Mucosa of descending colon (tissue), 3 donors: ENCODE data around the gene FZR1. TPM values are rescaled to one million over a fixed set of nuclear protein-coding genes. Genes with fewer than 3 reads are reported as not detected.
A peak's percentile ranks its signal among the peaks of the same experiment; 100 is the strongest.

Experiments
- ATAC-seq: fragments of 200-7000 bp; cut with Tn5 transposase; one replicate; pipeline ENCODE4 v1.9.1; 2020; ENCODE audit warnings: mild to moderate bottlenecking, moderate library complexity
- DNase-seq, 3 donors: peaks; one replicate each; pipeline ENCODE4 v3.0.0-alpha.2; 2020
- H3K36me3 ChIP-seq: fragments of 200-600 bp; one replicate; pipeline ENCODE4 v1.8.0; 2021; ENCODE audit warnings: low read depth, mild to moderate bottlenecking
- H3K4me1 ChIP-seq: fragments of 200-600 bp; one replicate; pipeline ENCODE4 v1.8.0; 2021; ENCODE audit warnings: low read depth, mild to moderate bottlenecking
- H3K4me3 ChIP-seq: fragments of 200-600 bp; one replicate; pipeline ENCODE4 v1.8.0; 2021; ENCODE audit warnings: mild to moderate bottlenecking
- H3K9me3 ChIP-seq: fragments of 200-600 bp; one replicate; pipeline ENCODE4 v1.8.0; 2021; ENCODE audit warnings: mild to moderate bottlenecking
- intact Hi-C, 2 donors: fragments of 100-400 bp; cut with DNase I in 1 of 2; cut with micrococcal nuclease in 1 of 2; formaldehyde crosslinking; loops; one replicate each; pipeline versions ENCODE4 v1.11.0 to v1.11.1; 2022; cut with DNase I, micrococcal nuclease
- total RNA-seq, 3 donors: library from RNA; stranded (reverse); fragmentation: NEBNext Ultra II Directional in 2 of 3; extraction: Animal tissue kit (Norgen Biotek cat#: 25700) in 2 of 3; gene quantifications; one replicate each; pipeline versions ENCODE4 v1.2.1 to v1.2.4, GENCODE V29; 2021 to 2023
- TF ChIP-seq, protein P1 (sequence below): fragments of 200-600 bp; IDR thresholded peaks from one replicate; pipeline ENCODE4 v1.8.0; 2022; ENCODE audit warnings: antibody characterized with exemption, mild to moderate bottlenecking
- donor health status: DM: no; HTN: no; CAD: no; lungs with moderate emphysema.
- donor health status: DM: no; HTN: no; CAD: no.
- donor health status: DM: no; HTN: yes; CAD: no.

Gene FZR1
- total RNA-seq, 3 donors from 2014 or later = 35.9 to 59.6 (median 46.4) TPM

DNA sequence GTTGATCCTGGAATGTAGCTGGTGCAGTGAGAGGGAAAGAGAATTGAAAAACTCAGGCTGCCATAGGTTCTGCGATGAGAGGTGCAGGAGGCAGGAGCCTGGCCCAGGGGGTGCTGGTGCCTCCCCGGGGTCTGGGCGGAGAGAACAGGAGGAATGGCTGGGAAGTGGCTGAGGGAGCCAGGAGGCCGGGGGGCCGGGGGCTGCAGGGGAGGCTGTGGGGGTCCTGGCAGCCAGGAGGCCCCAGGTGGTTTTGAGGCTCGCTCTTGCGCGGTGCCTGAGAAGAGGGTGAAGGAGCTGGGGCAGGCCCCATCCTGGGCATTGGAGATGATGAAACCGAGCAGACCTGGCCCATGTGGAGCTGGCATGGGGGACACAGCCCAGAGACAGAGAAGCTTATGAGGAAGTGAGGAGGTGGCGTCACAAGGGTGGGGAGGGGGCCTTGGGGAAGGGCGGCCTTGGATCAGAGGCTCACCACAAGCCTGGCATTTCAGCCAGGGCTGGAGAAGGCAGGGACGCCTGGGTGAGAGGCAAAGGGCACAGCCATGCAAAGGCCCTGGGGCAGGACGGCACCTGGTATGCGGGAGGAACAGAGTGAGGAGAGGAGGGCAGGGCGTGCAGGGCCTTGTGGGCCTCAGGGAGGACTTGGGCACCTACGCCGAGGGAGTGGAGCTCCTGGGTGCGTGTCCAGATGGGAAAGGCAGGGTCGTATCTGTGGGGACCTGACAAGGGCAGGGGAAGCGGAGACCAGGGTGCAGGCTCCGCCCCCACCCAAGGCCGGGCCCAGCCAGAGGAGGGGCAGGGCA is 31.5 kb downstream of the FZR1 start:
- no peaks in the 10 kb centered on the region for H3K36me3 ChIP-seq
- TF ChIP-seq, protein P1, sequence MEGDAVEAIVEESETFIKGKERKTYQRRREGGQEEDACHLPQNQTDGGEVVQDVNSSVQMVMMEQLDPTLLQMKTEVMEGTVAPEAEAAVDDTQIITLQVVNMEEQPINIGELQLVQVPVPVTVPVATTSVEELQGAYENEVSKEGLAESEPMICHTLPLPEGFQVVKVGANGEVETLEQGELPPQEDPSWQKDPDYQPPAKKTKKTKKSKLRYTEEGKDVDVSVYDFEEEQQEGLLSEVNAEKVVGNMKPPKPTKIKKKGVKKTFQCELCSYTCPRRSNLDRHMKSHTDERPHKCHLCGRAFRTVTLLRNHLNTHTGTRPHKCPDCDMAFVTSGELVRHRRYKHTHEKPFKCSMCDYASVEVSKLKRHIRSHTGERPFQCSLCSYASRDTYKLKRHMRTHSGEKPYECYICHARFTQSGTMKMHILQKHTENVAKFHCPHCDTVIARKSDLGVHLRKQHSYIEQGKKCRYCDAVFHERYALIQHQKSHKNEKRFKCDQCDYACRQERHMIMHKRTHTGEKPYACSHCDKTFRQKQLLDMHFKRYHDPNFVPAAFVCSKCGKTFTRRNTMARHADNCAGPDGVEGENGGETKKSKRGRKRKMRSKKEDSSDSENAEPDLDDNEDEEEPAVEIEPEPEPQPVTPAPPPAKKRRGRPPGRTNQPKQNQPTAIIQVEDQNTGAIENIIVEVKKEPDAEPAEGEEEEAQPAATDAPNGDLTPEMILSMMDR = no peak
- H3K9me3 ChIP-seq = no peaks in the 10 kb centered on the region
- DNase-seq (no peak), ATAC-seq (peak; percentile 6)
- H3K4me1 ChIP-seq = no peaks in the 10 kb centered on the region
- intact Hi-C loops = no loop called here
- H3K4me3 ChIP-seq = no peak overlapping the region

DNA sequence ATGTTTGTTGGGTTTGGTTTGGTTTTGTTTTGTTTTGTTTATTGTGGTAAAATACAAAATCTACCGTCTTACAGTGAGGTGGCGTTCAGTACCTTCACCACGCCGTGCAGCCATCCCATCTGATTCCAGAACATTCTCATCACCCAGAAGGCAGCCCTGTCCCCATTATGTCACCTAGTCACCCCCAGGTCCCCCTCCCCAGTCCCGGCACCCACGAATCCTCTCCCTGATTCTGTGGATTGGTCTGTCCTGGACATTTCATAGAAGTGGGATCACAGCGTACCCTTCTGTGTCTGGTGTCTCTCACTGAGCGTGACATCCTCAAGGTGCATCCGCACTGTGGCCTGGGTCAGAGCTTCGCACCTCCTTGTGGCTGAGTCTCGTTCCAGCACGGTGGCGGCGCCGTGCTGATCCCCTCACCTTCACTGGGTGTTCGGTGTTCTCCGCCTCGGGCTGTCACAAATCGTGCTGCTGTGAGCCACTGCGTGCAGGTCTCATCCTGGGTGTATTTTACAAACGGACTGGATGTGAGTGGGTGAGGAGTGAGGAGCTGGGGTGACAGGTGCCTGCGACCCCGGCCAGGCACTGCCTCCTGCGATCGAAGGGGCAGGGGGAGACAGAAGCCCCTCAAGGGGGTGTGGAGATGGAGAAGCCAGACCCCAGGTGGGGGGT is 32.3 kb downstream of the FZR1 start:
- ATAC-seq (no peak), DNase-seq (no peak)
- TF ChIP-seq, protein P1 = no peak
- no peak overlapping the region for H3K4me3 ChIP-seq
- H3K36me3 ChIP-seq = no peaks in the 10 kb centered on the region
- H3K4me1 ChIP-seq = no peaks in the 10 kb centered on the region
- H3K9me3 ChIP-seq = no peaks in the 10 kb centered on the region
- intact Hi-C loops = no loop called here

DNA sequence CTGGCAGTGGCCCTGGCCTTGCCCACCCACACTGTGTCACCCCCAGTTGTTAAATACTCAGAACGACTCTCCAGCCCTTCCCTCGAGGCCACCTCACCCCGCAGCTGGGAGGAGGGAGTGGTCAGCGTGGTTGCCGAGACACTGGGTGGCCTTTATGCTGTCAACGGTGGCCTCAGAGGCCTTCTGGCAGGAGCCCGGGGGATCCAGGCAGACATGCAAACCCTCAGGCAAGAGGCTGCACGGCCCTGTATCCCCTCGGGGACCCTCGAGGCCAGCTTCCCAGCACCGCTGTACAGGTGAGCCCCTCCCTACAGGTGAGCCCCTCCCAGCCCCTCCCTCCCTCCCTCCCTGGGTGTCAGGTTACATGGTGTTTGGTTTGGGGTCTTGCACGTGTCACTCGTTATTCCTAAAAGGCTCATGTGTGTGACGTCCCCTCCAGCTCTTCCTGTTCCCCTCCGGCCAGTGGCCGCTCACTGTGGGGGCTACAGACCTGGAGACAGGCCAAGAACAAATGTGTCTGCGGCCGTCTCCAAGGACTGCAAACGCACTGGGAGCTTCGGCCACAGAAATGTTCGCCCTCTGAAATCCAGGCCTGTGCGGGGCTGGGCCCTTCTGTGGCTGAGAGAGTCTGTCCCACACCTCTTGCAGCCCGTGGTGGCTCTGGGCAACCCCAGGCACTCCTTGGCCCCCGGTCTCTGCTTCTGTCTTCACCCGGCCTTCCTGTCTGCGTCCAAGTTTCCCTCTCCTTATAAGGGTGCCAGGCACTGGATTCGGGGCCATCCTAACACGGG is 33.0 kb downstream of the FZR1 start, which contains the start of gene TEKTIP1:
TEKTIP1 (plus strand) TSS at position 210 of the 791 bp plus-strand sequence; CDS start at position 214, 4 bp downstream.
- H3K36me3 ChIP-seq = no peaks in the 10 kb centered on the region
- no peak within 1 kb of the TSS for H3K4me3 ChIP-seq
- ATAC-seq (no peak), DNase-seq (no peak)
- no peaks in the 10 kb centered on the region for H3K4me1 ChIP-seq
- no peaks in the 10 kb centered on the region for H3K9me3 ChIP-seq
- intact Hi-C loops = no loop called here
- TF ChIP-seq, protein P1 = no peak

DNA sequence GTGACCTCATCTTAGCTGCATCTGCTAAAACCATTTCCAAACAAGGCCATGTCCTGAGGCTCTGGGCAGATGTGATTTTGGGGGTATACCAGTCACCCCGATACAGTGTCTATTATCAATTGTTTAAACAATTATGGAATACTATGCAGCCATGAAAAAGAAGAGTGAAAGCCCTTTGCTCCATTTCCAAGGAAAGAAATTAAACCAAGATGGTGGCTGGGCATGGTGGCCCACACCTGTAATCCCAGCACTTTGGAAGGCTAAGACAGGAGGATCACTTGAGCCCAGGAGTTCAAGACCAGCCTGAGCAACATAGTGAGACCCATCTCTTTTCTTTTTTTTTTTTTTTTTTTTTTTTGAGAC is 33.6 kb downstream of the FZR1 start:
- Histone ChIP-seq H3K4me3 (no peak overlapping the region), H3K9me3 (no peaks in the 10 kb centered on the region), H3K36me3 (no peaks in the 10 kb centered on the region), H3K4me1 (no peaks in the 10 kb centered on the region)
- intact Hi-C loops = loop anchor here in 1 of 2 donors (10.0 kb wide), 1 partner anchor 75 kb away; no protein-coding TSS in a partner anchor
- no peak for DNase-seq
- TF ChIP-seq, protein P1 = no peak
- no peak for ATAC-seq
